Endothelial cell of umbilical vein (primary cell): ENCODE results near the gene CRKL.

Experiments used
- POLR2A ChIP-seq: IDR thresholded peaks from 2 replicates; pipeline ENCODE4 v1.6.1; 2012; ENCODE audit warnings: low read depth, mild to moderate bottlenecking, control low read depth, low read length
- TF ChIP-seq, protein P1 (sequence below), 2 donors: IDR thresholded peaks; 1 replicate in 1 of 2; 2 replicates in 1 of 2; pipeline ENCODE4 v1.5.1; 2011; ENCODE audit warnings: low read length in 2 of 2, mild to moderate bottlenecking in 2 of 2, moderate library complexity in 2 of 2, control low read depth in 1 of 2, inconsistent platforms in 1 of 2, low read depth in 1 of 2; ENCODE audit not compliant: insufficient read depth in 1 of 2; ENCODE audit errors: extremely low read depth in 1 of 2

DNA sequence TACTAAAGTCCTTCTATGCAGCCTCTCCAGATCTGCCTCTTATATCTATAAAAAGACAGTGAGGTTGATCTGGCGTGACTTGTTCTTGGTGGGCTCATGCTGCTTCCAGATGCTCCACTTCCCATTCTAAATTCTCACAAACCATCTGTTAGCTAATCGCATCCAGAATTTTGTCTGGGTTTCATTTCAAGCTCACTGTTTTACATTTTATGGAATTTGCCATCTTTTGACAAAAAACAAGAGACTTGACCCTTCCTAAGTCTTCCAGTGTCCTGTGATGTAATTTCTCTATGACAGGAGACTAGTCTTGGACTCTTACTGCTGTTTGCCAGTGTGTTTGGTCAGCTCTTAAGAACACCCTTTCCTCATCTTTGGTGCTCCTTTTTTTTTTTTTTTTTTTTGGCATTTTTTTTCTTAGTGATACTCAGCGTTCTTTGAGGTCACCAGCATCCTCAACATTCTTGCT, 23.0 kb downstream of the CRKL start:
- TF ChIP-seq, protein P1, sequence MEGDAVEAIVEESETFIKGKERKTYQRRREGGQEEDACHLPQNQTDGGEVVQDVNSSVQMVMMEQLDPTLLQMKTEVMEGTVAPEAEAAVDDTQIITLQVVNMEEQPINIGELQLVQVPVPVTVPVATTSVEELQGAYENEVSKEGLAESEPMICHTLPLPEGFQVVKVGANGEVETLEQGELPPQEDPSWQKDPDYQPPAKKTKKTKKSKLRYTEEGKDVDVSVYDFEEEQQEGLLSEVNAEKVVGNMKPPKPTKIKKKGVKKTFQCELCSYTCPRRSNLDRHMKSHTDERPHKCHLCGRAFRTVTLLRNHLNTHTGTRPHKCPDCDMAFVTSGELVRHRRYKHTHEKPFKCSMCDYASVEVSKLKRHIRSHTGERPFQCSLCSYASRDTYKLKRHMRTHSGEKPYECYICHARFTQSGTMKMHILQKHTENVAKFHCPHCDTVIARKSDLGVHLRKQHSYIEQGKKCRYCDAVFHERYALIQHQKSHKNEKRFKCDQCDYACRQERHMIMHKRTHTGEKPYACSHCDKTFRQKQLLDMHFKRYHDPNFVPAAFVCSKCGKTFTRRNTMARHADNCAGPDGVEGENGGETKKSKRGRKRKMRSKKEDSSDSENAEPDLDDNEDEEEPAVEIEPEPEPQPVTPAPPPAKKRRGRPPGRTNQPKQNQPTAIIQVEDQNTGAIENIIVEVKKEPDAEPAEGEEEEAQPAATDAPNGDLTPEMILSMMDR (IDR thresholded peaks at IDR 0.05; ENCODE audit: extremely low read depth in 1 of 2, insufficient read depth in 1 of 2, low read depth in 1 of 2, low read length in 2 of 2), result no peak
- no peak for TF ChIP-seq POLR2A
